GM12892 (cell line): ENCODE measurements around the gene HNRNPUL2.
"Not testable (repeated sequence)": the region's sequence is repeated elsewhere in the genome, so short reads cannot be mapped to it uniquely, and the experiment has no call there.

Experiments used
- POLR2A ChIP-seq: IDR thresholded peaks from 2 replicates; pipeline ENCODE4 v1.6.1; 2011; ENCODE audit warnings: low read depth, low read length, control low read depth
- TAF1 ChIP-seq: IDR thresholded peaks from 2 replicates; pipeline ENCODE4 v1.6.1; 2011; ENCODE audit warnings: low read depth, mild to moderate bottlenecking, control low read depth, low read length, borderline replicate concordance

DNA sequence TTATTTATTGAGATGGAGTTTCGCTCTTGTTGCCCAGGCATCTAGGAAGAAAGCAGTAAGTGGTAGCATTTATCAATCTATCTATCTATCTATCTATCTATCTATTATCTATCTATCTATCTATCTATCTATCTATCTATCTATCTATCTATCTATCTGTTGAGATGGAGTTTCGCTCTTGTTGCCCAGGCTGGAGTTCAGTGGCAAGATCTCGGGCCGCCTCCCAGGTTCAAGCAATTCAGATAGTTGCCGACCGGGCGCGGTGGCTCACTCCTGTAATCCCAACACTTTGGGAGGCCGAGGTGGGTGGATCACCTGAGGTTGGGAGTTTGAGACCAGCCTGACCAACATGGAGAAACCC, 33.6 kb upstream of the HNRNPUL2 start:
- TF ChIP-seq POLR2A, TAF1: not testable (repeated sequence)
